ENCODE results near the gene IL18R1.

Gene IL18R1

GRCh38 chr2:102438578-102438977 lies 83.0 kb downstream of the IL18R1 start:
- DNase-seq (ENCODE audit: low spot score), result no peak
- Histone ChIP-seq H3K9me3 (ENCODE audit: severe bottlenecking) (no peaks in the 10 kb centered on the region), H3K4me1 (ENCODE audit: insufficient read depth, poor library complexity, severe bottlenecking) (no peaks in the 10 kb centered on the region), H3K36me3 (ENCODE audit: low read depth) (no peaks in the 10 kb centered on the region), H3K27me3 (ENCODE audit: insufficient read depth, poor library complexity, severe bottlenecking) (no peaks in the 10 kb centered on the region), H3K4me3 (ENCODE audit: severe bottlenecking) (no peak overlapping the region), H3K27ac (ENCODE audit: poor library complexity, severe bottlenecking) (no peak overlapping the region)
- ATAC-seq (ENCODE audit: low read depth), result no peak
- TF ChIP-seq CTCF (IDR thresholded peaks at IDR 0.05; ENCODE audit: poor library complexity, severe bottlenecking), result no peak

DNA sequence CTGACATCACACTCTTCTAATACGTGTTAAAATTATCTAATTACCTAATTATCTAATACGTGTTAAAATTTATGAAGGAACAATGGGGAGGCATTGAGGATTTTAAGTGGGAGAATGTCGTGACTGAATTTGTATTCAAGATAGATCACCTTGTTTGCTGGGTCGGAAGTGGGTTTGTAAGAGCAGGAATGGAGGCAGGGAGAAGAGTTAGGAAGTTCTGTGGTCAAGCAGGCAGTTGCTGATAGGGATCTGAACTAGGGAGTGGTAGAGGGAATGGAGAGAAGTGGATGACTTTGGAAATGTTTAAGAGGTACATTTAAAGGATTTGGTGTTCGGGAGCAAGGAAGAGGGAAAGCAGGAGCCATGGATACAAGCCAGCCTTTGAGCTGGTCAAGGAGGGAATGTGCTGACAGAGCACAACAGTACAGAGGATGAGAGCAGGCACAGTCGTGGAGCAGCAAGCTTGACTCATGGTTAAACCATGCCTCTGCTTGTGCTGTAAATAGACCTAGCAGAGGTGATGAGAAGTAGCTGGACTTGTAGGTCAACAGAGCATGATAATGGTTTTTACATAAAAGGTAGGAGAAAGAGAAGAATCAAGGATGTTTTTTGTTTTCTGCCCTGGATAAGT lies 83.6 kb downstream of the IL18R1 start:
- Histone ChIP-seq H3K4me1 (ENCODE audit: insufficient read depth, poor library complexity, severe bottlenecking) (no peaks in the 10 kb centered on the region), H3K4me3 (ENCODE audit: severe bottlenecking) (no peak overlapping the region), H3K27me3 (ENCODE audit: insufficient read depth, poor library complexity, severe bottlenecking) (no peaks in the 10 kb centered on the region), H3K27ac (ENCODE audit: poor library complexity, severe bottlenecking) (no peak overlapping the region), H3K36me3 (ENCODE audit: low read depth) (no peaks in the 10 kb centered on the region), H3K9me3 (ENCODE audit: severe bottlenecking) (no peaks in the 10 kb centered on the region)
- no peak for DNase-seq (ENCODE audit: low spot score)
- TF ChIP-seq CTCF (IDR thresholded peaks at IDR 0.05; ENCODE audit: poor library complexity, severe bottlenecking), result no peak
- peak; percentile 85 for ATAC-seq (ENCODE audit: low read depth)

GRCh38 chr2:102442967-102443828 lies 87.6 kb downstream of the IL18R1 start:
- ATAC-seq (ENCODE audit: low read depth) (peak; percentile 62; the same call in 2 of the 3 replicates), DNase-seq (ENCODE audit: low spot score) (no peak)
- Histone ChIP-seq H3K27ac (ENCODE audit: poor library complexity, severe bottlenecking) (no peak overlapping the region), H3K27me3 (ENCODE audit: insufficient read depth, poor library complexity, severe bottlenecking) (no peaks in the 10 kb centered on the region), H3K9me3 (ENCODE audit: severe bottlenecking) (no peaks in the 10 kb centered on the region), H3K36me3 (ENCODE audit: low read depth) (no peaks in the 10 kb centered on the region), H3K4me1 (ENCODE audit: insufficient read depth, poor library complexity, severe bottlenecking) (no peaks in the 10 kb centered on the region), H3K4me3 (ENCODE audit: severe bottlenecking) (no peak overlapping the region)
- TF ChIP-seq CTCF (IDR thresholded peaks at IDR 0.05; ENCODE audit: poor library complexity, severe bottlenecking), result peak; percentile 87

GRCh38 chr2:102444233-102444632 lies 88.6 kb downstream of the IL18R1 start:
- H3K4me1 ChIP-seq (ENCODE audit: insufficient read depth, poor library complexity, severe bottlenecking), result no peaks in the 10 kb centered on the region
- no peak for TF ChIP-seq CTCF (IDR thresholded peaks at IDR 0.05; ENCODE audit: poor library complexity, severe bottlenecking)
- no peak overlapping the region for H3K27ac ChIP-seq (ENCODE audit: poor library complexity, severe bottlenecking)
- no peak overlapping the region for H3K4me3 ChIP-seq (ENCODE audit: severe bottlenecking)
- no peaks in the 10 kb centered on the region for H3K9me3 ChIP-seq (ENCODE audit: severe bottlenecking)
- ATAC-seq (ENCODE audit: low read depth), result no peak
- H3K27me3 ChIP-seq (ENCODE audit: insufficient read depth, poor library complexity, severe bottlenecking), result no peaks in the 10 kb centered on the region
- H3K36me3 ChIP-seq (ENCODE audit: low read depth), result no peaks in the 10 kb centered on the region
- DNase-seq (ENCODE audit: low spot score), result no peak

DNA sequence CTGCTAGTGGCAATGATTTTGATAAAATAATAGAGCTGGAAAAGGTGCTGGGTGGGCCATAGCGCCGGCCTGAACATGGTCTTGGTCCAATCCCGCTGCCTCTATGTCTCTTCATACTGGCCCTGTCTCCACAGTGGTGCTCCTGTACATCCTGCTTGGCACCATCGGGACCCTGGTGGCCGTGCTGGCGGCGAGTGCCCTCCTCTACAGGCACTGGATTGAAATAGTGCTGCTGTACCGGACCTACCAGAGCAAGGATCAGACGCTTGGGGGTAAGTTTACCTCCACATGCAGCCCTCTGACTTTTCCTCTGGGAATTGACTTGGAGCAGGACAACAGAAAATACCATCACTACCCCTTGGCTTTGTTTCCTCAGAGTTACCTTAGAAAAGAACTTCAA lies 91.3 kb downstream of the IL18R1 start:
- TF ChIP-seq CTCF (IDR thresholded peaks at IDR 0.05; ENCODE audit: poor library complexity, severe bottlenecking), result no peak
- Histone ChIP-seq H3K4me3 (ENCODE audit: severe bottlenecking) (no peak overlapping the region), H3K27ac (ENCODE audit: poor library complexity, severe bottlenecking) (no peak overlapping the region), H3K4me1 (ENCODE audit: insufficient read depth, poor library complexity, severe bottlenecking) (no peaks in the 10 kb centered on the region), H3K27me3 (ENCODE audit: insufficient read depth, poor library complexity, severe bottlenecking) (no peaks in the 10 kb centered on the region), H3K36me3 (ENCODE audit: low read depth) (no peaks in the 10 kb centered on the region), H3K9me3 (ENCODE audit: severe bottlenecking) (no peaks in the 10 kb centered on the region)
- ATAC-seq (ENCODE audit: low read depth) (no peak), DNase-seq (ENCODE audit: low spot score) (no peak)
